GM18511 (cell line): Measurements from ENCODE around the gene MAPK1.
A peak's percentile ranks its signal among the peaks of the same experiment; 100 is the strongest.
"Not testable (repeated sequence)": the region's sequence is repeated elsewhere in the genome, so short reads cannot be mapped to it uniquely, and the experiment has no call there.

Experiments
- ATAC-seq: cut with Tn5 transposase; IDR thresholded peaks from one replicate; pipeline ENCODE4 v1.9.1; 2021; ENCODE audit warnings: mild to moderate bottlenecking, moderate library complexity; ENCODE audit not compliant: unreplicated experiment

MAPK1 gene

GRCh38 chr22:21793716-21794115, 73.7 kb downstream of the MAPK1 start:
- not testable (repeated sequence) for ATAC-seq

- peak; percentile 62 for ATAC-seq
Observed at GRCh38 chr22:21791635-21792625, 75.5 kb downstream of the MAPK1 start.

- not testable (repeated sequence) for ATAC-seq
Observed at GRCh38 chr22:21790849-21791610, 76.4 kb downstream of the MAPK1 start.

- no peak for ATAC-seq
Observed at GRCh38 chr22:21790359-21790758, 77.1 kb downstream of the MAPK1 start.

- not testable (repeated sequence) for ATAC-seq
Observed at GRCh38 chr22:21787565-21787964, 79.9 kb downstream of the MAPK1 start.

GRCh38 chr22:21780259-21780658, 87.2 kb downstream of the MAPK1 start:
- ATAC-seq = no peak

- ATAC-seq = no peak
Observed at GRCh38 chr22:21779444-21779843, 88.0 kb downstream of the MAPK1 start.

GRCh38 chr22:21778705-21779363, 88.6 kb downstream of the MAPK1 start:
- ATAC-seq = no peak

GRCh38 chr22:21771631-21771976, 95.8 kb downstream of the MAPK1 start:
- no peak for ATAC-seq

- ATAC-seq = no peak
Observed at GRCh38 chr22:21768435-21768834, 99.0 kb downstream of the MAPK1 start.

GRCh38 chr22:21766691-21767462, 100.6 kb downstream of the MAPK1 start:
- ATAC-seq = peak; percentile 75

GRCh38 chr22:21765909-21766529, 101.4 kb downstream of the MAPK1 start:
- ATAC-seq = no peak

- no peak for ATAC-seq
Observed at GRCh38 chr22:21764038-21764804, 103.2 kb downstream of the MAPK1 start.

- peak; percentile 42 for ATAC-seq
Observed at GRCh38 chr22:21762712-21763581, 104.5 kb downstream of the MAPK1 start.

GRCh38 chr22:21761994-21762680, 105.3 kb downstream of the MAPK1 start:
- ATAC-seq = no peak

- ATAC-seq = no peak
Observed at GRCh38 chr22:21761086-21761485, 106.4 kb downstream of the MAPK1 start.

GRCh38 chr22:21760640-21761039, 106.8 kb downstream of the MAPK1 start:
- ATAC-seq = no peak
